Measurements from ENCODE around the gene CD19.
"Not testable (repeated sequence)": the region's sequence is repeated elsewhere in the genome, so short reads cannot be mapped to it uniquely, and the experiment has no call there.

CD19 gene

DNA sequence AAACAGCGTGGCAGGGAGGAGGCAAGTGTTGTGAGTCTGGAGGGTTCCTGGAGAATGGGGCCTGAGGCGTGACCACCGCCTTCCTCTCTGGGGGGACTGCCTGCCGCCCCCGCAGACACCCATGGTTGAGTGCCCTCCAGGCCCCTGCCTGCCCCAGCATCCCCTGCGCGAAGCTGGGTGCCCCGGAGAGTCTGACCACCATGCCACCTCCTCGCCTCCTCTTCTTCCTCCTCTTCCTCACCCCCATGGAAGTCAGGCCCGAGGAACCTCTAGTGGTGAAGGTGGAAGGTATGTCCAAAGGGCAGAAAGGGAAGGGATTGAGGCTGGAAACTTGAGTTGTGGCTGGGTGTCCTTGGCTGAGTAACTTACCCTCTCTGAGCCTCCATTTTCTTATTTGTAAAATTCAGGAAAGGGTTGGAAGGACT, at the start of gene CD19:
Gene CD19, plus strand, starts transcription at position 171 of the 425 bp plus-strand sequence. Its CDS starts 30 bp downstream, at position 201.
- DNase-seq (ENCODE audit: low read depth): no peak

DNA sequence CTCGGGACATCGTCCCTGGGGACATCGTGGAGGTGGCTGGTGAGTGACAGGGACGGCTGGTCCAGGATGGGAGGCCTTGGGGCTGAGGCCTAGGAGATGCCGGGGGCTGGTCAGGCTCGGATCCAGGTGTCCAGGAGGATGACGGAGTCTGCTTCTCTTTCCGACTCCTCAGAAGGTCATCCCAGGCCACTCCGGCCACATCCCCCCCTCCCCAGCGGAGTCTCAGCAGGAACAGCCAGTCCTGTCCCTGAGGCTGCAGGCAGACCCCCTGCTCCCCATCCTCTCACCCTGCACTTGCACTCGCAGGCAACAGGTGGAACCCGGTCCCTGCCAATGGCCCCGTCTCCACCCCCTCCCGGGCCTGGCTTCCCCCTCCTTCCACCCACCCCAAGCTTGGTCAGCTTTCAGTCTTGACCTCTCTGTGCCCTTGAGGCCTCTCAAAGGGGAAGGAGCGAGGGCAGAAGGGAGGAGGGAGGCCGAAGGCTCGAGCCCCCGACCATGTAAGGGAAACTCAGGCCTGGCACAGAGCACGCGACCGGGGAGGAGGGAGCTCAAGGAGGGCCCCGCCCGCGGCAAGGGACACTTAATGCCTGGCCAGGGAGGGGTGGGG, 49.1 kb upstream of the CD19 start:
- no peak for DNase-seq (ENCODE audit: low read depth)

DNA sequence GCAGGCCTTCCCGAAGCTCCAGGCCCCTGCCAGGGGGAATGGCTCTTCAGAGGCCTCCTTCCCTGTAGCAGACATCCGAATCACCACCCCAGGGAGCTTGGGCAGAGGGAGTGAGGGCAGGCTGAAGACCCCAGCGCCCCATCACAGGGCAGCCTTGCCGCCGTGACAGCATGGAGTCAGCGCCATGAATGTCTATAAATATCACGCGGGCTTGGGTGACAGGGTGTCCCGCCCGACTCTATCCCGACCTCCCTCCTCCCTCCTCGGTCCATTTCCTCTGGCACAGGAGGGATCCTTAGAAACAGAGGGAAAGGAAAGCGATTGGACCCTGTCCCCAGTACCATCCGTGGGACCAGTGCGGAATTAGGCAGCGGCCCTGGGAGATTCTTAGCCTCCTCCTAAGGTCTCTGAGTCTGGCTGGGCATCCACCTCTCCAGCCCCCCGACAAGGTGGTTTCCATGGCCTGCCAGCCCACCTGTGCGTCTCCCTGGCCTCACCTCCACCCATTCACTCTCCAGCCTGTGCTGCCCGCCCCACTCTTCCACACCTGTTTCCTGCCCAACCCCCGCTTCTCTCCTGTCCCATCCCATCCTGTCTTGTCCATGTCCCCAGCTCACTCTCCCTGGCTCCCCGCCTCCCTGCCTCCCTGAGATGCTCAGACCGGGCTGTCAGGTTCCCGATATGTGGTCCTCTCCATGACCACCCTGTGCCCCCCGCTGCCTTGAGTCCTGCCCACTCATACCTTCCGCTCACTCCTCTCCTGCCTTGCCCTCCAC, 48.4 kb upstream of the CD19 start:
- no peak for DNase-seq (ENCODE audit: low read depth)

DNA sequence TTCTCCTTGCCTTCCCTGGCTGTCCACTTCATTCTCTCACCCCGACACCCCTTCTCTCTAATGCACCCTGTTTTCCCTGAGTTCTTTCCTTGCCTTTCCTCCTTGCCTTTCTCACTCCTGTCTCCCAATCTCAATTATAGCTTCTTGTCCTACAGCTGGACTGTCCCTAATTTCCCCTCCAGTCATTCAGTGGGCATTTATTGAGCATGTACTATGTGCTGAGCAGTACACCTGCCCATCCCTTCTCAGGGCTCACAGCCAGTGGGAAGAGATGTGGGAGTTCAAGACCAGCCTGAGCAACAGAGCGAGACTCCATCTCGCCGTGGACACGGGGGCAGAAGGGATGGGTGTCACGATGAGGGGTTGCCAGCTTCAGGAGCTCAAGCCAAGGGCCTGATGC, 47.7 kb upstream of the CD19 start:
- DNase-seq (ENCODE audit: low read depth): no peak

DNA sequence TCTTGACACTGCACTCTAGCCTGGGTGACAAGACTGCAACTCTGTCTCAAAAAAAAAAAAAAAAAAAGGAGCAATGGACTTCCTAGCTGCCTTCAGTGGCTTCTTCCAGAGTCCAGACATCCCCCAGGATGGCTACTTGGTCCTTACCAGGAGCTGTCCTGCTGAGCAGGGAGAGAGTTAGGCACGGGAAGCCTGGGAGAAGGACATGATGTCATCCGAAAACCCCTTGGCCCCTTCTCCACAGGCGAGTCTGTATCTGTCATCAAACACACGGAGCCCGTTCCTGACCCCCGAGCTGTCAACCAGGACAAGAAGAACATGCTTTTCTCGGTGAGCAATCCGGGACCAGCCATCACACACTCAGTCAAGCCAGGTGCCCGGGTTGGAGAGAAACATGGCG, 44.8 kb upstream of the CD19 start:
- no peak for DNase-seq (ENCODE audit: low read depth)

DNA sequence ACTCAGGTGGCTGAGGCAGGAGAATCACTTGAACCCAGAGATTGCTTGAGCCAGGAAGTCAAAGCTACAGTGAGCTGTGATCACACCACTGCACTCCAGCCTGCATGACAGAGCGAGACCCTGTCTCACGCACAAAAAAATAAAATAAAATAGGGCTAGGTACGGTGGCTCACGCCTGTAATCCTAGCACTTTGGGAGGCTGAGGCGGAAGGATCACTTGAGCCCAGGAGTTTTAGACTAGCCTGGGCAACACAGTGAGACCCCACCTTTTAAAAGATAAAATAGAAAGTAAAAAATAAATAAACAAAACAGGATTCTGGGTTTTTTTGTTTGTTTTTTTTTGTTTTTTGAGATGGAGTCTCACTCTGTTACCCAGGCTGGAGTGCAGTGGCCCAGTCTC, 41.4 kb upstream of the CD19 start:
- DNase-seq (ENCODE audit: low read depth): not testable (repeated sequence)

DNA sequence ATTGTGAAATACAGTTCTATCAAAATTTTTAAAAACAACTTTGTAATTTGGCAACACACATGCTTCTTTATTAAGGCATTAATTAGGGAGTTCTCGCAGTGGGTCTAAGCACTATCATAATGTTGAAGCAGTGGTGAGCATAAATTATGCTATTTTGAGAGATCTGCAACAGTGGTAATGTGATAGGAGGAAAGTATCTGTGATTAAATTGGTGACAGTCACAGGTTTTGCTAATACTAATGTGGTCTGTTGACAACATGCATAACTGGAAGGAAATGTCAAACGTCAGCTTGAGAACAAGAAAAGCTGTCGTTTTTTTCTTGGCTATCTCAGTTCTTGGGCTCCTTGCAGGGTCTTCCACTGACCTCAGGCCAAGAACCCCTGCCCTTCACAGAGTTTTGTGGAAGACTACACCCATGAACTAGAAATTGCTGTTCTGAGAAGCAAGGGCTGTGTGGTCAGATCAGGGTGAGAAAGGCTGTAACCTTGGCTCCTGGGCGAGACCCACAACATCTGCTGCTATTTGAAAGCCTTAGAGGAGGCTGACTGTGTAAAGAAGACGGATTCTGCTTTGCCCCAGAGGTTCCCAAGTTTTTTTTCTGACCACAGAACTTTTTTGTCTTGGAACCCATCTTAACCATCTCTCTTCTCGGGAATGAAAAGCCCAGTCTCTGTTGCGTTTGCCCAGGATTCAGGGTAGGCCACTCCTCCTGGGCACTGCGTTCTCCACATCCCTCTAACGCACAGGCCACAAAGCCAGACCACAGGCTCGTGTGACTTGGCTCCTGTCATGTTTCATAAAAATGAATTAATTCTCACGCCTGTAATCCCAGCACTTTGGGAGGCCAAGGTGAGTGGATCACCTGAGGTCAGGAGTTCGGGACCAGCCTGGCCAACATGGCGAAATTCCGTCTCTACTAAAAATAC, 39.5 kb upstream of the CD19 start:
- no peak for DNase-seq (ENCODE audit: low read depth)

DNA sequence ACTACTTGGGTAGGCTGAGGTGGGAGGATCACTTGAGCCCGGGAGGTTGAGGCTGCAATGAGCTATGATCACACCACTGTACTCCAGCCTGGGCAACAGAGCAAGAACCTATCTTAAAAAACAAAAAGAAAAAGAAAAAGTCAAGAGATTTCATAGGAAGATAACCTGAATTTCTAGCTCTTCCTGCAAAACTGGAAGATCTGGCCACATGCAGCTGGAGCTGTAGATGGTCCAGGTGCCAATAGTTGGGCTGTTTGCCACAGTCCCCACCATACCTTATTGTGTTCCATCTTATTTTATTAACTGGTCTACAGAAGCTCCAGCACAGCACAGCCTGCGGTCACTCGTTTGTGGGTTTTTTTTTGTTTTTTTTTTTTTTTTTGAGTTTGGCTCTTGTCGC, 38.5 kb upstream of the CD19 start:
- no peak for DNase-seq (ENCODE audit: low read depth)

DNA sequence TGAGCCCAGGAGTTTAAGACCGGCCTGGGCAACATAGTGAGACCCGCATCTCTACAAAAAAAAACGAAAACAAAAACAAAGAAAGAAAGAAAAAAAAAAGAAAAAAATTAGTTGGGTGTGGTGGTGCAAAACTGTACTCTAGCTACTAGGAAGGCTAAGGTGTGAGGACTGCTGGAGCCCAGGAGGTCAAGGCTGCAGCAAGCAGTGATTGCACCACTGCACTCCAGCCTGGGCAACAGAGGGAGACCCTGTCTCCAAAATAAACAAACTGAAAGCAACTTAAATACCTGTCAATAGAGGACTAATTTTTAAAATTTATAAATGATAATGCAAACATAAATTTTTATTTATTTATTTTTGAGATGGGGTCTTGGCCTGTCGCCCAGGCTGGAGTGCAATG, 36.2 kb upstream of the CD19 start:
- no peak for DNase-seq (ENCODE audit: low read depth)

DNA sequence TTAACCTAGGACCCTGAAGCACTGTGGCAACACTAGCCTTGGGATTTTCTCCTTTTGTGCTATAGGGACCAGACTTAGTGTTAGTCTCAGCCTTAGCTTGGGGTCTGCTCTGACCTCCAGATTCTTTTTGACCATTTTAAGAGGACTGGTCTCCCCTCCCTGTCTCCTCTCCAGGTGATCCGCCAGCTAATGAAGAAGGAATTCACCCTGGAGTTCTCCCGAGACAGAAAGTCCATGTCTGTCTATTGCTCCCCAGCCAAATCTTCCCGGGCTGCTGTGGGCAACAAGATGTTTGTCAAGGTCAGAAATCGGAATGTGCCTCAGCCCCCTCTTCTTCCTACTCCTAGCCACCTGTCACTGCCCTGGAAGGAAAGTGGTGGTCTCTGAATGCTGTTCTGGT, 33.9 kb upstream of the CD19 start:
- no peak for DNase-seq (ENCODE audit: low read depth)

DNA sequence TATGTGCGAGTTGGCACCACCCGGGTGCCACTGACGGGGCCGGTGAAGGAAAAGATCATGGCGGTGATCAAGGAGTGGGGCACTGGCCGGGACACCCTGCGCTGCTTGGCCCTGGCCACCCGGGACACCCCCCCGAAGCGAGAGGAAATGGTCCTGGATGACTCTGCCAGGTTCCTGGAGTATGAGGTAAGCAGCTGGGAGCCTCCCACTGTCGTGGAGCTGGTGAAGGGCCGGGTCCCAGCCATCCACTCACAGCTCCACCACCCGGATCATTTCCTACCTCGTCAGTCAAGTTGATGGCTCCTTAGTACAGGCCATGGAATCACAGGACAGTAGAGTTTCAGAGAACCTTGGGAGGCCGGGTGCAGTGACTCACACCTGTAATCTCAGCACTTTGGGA, 33.5 kb upstream of the CD19 start:
- no peak for DNase-seq (ENCODE audit: low read depth)

DNA sequence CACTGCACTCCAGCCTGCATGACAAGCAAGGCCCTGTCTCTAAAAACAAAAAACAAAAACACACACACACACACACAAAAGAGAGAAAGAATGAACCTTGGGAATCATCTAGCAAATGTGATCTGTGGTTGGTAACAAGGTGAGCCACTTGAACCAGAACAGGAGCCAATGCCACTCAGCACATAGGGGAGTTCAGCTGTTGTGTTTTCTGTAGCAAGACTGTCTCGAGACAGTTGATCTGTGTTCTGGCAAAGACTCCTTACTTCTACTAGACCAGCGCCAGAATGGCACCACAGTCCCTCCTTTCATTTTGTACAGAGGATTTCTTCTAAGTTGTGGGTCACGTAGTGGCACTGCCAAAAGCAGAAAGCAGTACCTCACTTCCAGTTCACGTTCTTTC, 32.8 kb upstream of the CD19 start:
- DNase-seq (ENCODE audit: low read depth): no peak

DNA sequence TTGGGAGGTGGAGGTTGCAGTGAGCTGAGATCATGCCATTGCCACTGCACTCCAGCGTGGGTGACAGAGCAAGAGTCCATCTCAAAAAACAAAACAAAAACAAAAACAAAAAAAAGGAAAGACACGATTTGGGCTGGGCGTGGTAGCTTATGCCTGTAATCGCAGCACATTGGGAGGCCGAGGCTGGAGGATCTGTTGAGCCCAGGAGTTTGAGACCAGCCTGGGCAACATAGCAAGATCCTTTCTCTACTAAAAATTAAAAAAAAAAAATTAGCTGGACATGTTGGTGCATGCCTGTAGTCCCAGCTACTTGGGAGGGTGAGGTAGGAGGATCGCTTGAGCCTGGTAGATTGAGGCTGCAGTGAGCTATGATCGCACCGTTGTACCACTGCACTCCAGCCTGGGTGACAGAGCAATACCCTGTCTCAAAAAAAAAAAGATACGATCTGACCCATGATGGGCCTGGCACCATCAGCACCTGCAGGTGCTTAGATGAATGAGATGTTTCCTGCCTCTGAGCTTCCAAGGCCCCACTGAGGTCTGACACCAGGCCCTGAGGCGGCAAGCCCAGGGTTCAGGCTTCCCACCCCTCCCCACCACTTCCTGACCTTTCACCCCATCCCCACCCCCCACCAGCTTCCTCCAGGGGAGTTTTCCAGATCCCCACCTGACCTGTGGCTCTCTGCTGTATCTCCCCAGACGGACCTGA, 31.7 kb upstream of the CD19 start:
- no peak for DNase-seq (ENCODE audit: low read depth)

DNA sequence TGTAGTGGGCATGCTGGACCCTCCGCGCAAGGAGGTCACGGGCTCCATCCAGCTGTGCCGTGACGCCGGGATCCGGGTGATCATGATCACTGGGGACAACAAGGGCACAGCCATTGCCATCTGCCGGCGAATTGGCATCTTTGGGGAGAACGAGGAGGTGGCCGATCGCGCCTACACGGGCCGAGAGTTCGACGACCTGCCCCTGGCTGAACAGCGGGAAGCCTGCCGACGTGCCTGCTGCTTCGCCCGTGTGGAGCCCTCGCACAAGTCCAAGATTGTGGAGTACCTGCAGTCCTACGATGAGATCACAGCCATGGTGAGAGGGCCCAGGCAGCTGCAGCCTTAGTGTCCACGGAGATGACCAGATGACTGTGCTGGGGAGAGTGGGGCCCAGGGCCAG, 31.2 kb upstream of the CD19 start:
- DNase-seq (ENCODE audit: low read depth): no peak

DNA sequence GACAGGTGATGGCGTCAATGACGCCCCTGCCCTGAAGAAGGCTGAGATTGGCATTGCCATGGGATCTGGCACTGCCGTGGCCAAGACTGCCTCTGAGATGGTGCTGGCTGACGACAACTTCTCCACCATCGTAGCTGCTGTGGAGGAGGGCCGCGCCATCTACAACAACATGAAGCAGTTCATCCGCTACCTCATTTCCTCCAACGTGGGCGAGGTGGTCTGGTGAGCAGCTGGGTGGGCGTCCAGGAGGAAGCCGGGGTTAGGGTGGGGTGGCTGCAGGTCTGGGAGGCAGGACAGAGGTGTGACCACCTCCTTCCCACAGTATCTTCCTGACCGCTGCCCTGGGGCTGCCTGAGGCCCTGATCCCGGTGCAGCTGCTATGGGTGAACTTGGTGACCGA, 29.9 kb upstream of the CD19 start:
- DNase-seq (ENCODE audit: low read depth): no peak

DNA sequence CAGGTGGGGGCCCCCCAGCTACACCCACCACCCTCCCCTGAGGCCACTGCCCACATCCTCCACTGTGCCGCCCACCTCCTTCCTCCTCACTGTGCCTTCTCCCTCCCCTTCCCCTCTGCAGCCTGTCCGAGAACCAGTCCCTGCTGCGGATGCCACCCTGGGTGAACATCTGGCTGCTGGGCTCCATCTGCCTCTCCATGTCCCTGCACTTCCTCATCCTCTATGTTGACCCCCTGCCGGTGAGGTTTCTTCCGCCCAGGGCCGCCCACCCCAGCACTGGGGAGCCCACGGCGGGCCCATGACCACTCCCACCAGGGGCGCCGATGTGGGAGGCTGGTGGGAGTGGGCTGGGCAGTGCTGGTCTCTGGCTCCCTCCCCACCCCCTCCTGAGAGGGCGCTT, 28.9 kb upstream of the CD19 start:
- DNase-seq (ENCODE audit: low read depth): no peak

DNA sequence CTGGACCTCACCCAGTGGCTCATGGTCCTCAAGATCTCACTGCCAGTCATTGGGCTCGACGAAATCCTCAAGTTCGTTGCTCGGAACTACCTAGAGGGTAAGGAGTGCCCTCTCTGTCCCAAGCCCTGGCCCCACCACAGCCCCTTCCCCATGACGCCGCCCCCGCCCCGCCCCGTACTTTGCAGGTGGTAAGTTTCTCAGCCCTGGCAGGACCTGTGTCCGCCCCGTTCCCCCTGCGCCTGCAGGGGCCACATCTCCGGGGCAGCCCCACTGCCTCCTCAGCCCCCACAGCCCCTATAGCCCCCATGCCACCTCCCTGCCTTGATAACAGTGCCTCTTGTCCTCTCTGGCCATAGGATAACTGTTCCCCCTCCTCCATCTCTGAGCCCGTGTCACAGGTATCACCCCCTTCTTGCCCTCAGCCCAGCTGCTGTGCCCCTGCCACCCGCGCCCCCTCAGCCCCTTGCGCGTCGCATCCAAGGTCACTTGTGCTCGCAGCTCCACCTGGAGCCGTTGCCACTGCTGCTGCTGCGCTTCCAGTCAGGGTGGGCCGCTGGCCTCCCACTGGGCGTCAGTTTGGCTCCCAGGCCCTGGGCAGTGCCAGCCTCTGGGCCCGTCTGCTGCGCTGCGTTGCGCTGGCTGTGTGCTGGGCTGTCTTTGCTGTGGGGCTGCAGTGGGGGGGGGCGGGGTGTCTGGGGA, 28.3 kb upstream of the CD19 start:
- DNase-seq (ENCODE audit: low read depth): no peak

DNA sequence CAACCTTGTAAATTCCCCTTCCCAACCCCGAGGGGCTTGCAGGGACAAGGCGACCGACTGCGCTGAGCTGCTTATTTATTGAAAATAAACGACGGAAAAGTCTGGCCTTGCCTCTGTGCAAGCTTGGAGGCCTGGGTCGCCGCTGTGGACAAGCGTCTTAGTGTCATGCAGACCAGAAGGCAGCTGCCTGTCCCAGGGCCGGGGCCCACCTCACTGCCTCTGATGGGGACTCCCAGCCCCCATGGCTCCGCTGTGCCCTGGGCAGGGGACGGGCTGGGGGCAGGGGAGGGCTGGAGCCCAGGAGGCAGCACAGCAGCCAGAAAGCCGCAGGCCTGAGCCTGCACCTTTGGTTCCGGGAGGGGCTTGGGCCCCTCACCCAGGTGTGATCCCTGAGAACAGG, 27.4 kb upstream of the CD19 start:
- DNase-seq (ENCODE audit: low read depth): no peak

DNA sequence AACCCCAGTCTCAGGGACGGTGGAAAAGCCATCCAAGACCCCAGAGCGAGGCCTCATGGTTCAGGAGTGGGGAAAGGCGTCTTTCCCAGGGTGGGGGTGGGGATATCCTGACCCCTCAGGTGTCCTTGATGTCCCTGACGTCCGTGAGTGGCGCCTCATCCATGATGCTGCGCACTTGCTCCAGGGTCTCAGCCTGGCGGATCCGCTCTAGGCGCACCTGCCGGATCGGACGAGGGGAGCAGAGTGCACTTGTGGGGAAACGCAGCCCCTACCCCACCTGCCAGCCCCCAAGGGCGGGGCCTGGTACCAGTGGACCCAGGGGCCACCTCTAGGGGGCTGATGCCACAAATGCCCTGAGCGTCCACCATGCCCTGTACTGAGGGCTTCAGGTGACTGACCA, 26.9 kb upstream of the CD19 start:
- no peak for DNase-seq (ENCODE audit: low read depth)

DNA sequence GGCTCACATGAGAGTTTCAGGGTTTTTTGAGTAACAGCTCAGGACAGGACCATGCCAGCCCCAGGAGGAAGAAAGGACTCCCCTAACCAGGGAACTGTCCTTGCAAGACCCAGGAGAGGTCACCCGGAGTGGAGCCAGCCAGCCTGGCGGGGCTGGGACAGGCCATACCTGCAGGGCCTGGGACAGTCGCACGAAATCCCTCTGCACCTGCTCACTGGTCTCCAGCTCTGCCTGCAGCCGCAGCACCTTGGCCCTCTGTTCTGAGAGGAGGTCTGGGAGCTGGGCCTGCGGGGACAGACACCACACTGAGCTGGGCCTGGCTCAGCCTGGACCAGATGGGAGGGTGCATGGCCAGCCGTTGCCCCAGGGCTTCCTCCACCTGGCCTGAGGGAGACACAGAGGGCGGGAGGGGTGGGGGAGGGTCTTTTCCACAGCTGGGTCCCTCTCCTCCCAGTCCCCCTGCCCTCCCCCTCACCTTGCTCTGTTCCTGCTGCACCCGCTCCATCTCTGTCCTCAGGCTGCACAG, 26.5 kb upstream of the CD19 start:
- no peak for DNase-seq (ENCODE audit: low read depth)

DNA sequence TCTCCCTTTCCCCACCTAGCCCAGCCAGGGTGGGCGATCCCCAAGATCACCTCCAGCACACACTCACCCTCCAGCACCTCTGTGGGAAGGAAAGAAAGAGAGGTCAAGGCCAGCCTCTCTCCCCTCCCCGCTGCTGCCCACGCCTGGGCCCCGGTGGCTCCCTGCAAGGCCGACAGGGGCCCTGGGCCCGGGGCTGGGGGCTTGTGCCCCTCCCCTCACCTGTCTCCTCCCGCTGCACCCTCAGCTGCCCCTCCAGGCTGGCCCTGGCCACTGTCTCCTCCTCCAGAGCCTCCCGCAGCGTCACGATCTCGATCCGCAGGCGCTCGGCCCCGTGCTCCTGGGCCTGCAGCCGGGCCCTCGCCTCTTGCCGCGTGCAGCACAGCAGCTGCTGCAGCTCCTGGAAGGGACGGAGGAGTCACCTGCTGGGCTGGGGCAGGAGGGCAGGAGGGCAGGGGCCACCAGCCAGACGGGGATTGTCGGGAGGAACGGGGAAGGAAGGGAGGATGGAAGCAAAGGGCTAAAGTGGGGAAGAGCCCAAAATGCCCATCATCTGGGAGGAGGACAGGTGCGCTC, 25.9 kb upstream of the CD19 start:
- no peak for DNase-seq (ENCODE audit: low read depth)

Measured in activated T-helper 9 cell treated with anti-CD3 and anti-CD28 coated beads, Interleukin-2, amount 50 U/mL, for 16 hours (primary cell).